HEK293T (cell line): ENCODE data around the gene RASSF5.

ENCODE experiments used
- CTCF ChIA-PET: fragments of 350-600 bp; formaldehyde crosslinking; extraction: SDS; loops from one replicate; lab custom pipeline; 2021; ENCODE audit warnings: antibody characterized with exemption, inconsistent platforms; lab: Yijun Ruan, JAX
- POLR2A ChIA-PET: fragments of 350-600 bp; formaldehyde crosslinking; extraction: SDS; loops from one replicate; lab custom pipeline; 2020; ENCODE audit warnings: antibody characterized with exemption, inconsistent platforms; lab: Yijun Ruan, JAX
- DNase-seq: peaks from one replicate; pipeline ENCODE4 v3.0.0; 2012; ENCODE audit warnings: mixed read lengths; ENCODE audit errors: extremely low spot score
- ARNT ChIP-seq: fragments of 450-650 bp; IDR thresholded peaks from 2 replicates; pipeline ENCODE4 v1.6.1; 2017; ENCODE audit warnings: mild to moderate bottlenecking
- BHLHE40 ChIP-seq: fragments of 450-650 bp; IDR thresholded peaks from 2 replicates; pipeline ENCODE4 v1.6.1; 2016; ENCODE audit warnings: mild to moderate bottlenecking, moderate library complexity, borderline replicate concordance
- CTBP1 ChIP-seq: fragments of 450-650 bp; IDR thresholded peaks from 2 replicates; pipeline ENCODE4 v1.6.1; 2016; ENCODE audit warnings: borderline replicate concordance
- ELF4 ChIP-seq: fragments of 450-650 bp; IDR thresholded peaks from 2 replicates; pipeline ENCODE4 v1.6.1; 2017; ENCODE audit warnings: antibody characterized with exemption
- FOXA1 ChIP-seq: fragments of 450-650 bp; IDR thresholded peaks from 2 replicates; pipeline ENCODE4 v1.6.1; 2016; ENCODE audit warnings: mild to moderate bottlenecking
- FOXK2 ChIP-seq: fragments of 450-650 bp; IDR thresholded peaks from 2 replicates; pipeline ENCODE4 v1.6.1; 2016; ENCODE audit warnings: mild to moderate bottlenecking
- FOXM1 ChIP-seq: fragments of 450-650 bp; IDR thresholded peaks from 2 replicates; pipeline ENCODE4 v1.6.1; 2017; ENCODE audit warnings: mild to moderate bottlenecking, borderline replicate concordance
- HDGF ChIP-seq: fragments of 450-650 bp; IDR thresholded peaks from 2 replicates; pipeline ENCODE4 v1.6.1; 2017; ENCODE audit warnings: antibody characterized with exemption, borderline replicate concordance
- L3MBTL2 ChIP-seq: fragments of 450-650 bp; conservative IDR thresholded peaks from 2 replicates; pipeline ENCODE4 v1.6.1; 2016; ENCODE audit warnings: mild to moderate bottlenecking
- LEF1 ChIP-seq: fragments of 450-650 bp; IDR thresholded peaks from 2 replicates; pipeline ENCODE4 v1.6.1; 2017; ENCODE audit warnings: mild to moderate bottlenecking, borderline replicate concordance
- NFRKB ChIP-seq: fragments of 450-650 bp; IDR thresholded peaks from 2 replicates; pipeline ENCODE4 v1.6.1; 2016; ENCODE audit warnings: mild to moderate bottlenecking, moderate library complexity
- SP1 ChIP-seq: fragments of 450-650 bp; IDR thresholded peaks from 2 replicates; pipeline ENCODE4 v1.6.1; 2017
- SUZ12 ChIP-seq: fragments of 450-650 bp; IDR thresholded peaks from 2 replicates; pipeline ENCODE4 v1.6.1; 2016; ENCODE audit warnings: mild to moderate bottlenecking
- TARDBP ChIP-seq: fragments of 450-650 bp; IDR thresholded peaks from 2 replicates; pipeline ENCODE4 v1.6.1; 2016
- ZNF384 ChIP-seq: fragments of 450-650 bp; IDR thresholded peaks from 2 replicates; pipeline ENCODE4 v1.6.1; 2016
- TF ChIP-seq, protein P1 (sequence below): fragments of 450-650 bp; IDR thresholded peaks from 2 replicates; pipeline ENCODE4 v1.6.1; 2016

Gene RASSF5

DNA sequence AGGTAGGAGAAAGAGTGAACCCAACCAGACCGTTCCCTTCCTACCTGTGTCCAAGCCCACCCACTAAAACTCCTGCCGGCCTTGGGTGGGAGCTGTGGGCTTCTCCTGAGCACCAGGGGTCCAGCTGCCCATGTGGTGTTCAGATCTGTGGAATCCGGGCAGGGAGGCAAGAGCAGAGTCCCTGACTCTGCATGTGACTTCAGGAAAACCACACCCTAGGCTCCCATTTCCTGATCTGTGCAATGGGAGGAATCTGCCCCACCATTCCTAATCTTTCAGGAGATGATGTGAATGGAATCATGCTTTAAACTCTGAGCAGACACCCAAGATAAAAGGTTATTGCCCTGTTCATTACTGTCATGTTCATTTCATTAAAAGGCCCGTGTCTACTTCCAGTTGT lies 77.4 kb downstream of the RASSF5 start:
- ChIA-PET CTCF (interaction anchor here (1.6 to 3.8 kb wide), 3 partner anchors 40 to 105 kb away, joined by 3 to 38 read pairs (median 5); no protein-coding TSS in a partner anchor), POLR2A (interaction anchor here (1.7 kb wide), 1 partner anchor 94 kb away, joined by 5 read pairs; no protein-coding TSS in a partner anchor)
- TF ChIP-seq FOXM1 (no peak), ELF4 (no peak), SP1 (no peak), ARNT (no peak), BHLHE40 (no peak), LEF1 (no peak), FOXK2 (no peak), TARDBP (no peak), NFRKB (no peak), SUZ12 (no peak)
- DNase-seq = no peak

DNA sequence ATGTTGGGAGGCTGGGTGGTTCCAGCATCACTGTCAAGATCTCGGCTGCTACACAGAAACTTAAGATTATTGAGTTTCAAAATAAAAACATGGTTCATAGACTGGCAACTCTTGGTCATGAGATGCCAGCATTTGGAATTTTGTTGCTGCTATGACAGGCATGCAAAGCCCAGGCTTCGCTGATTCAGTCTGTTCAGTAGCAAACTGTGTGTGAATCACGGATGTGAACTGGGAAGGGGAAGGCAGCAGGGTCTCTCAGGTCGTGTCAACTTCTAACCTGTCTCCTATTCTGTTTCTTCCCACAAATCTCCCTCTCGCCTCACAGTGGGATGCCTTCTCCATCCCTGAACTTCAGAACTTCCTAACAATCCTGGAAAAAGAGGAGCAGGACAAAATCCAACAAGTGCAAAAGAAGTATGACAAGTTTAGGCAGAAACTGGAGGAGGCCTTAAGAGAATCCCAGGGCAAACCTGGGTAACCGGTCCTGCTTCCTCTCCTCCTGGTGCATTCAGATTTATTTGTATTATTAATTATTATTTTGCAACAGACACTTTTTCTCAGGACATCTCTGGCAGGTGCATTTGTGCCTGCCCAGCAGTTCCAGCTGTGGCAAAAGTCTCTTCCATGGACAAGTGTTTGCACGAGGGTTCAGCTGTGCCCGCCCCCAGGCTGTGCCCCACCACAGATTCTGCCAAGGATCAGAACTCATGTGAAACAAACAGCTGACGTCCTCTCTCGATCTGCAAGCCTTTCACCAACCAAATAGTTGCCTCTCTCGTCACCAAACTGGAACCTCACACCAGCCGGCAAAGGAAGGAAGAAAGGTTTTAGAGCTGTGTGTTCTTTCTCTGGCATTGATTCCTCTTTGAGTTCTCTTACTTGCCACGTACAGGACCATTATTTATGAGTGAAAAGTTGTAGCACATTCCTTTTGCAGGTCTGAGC lies 79.4 kb downstream of the RASSF5 start:
- ChIA-PET POLR2A (no interaction called here), CTCF (interaction anchor here (0.9 to 3.8 kb wide), 3 partner anchors 42 to 97 kb away, joined by 4 to 38 read pairs (median 5); no protein-coding TSS in a partner anchor)
- no peak for TF ChIP-seq HDGF
- no peak for TF ChIP-seq CTBP1
- TF ChIP-seq LEF1 = no peak
- TF ChIP-seq FOXA1 = no peak
- no peak for TF ChIP-seq ARNT
- no peak for TF ChIP-seq BHLHE40
- no peak for TF ChIP-seq SUZ12
- no peak for TF ChIP-seq ZNF384
- no peak for TF ChIP-seq NFRKB
- TF ChIP-seq ELF4 = no peak
- no peak for TF ChIP-seq TARDBP
- no peak for TF ChIP-seq SP1
- no peak for TF ChIP-seq FOXM1
- no peak for TF ChIP-seq L3MBTL2
- TF ChIP-seq, protein P1, sequence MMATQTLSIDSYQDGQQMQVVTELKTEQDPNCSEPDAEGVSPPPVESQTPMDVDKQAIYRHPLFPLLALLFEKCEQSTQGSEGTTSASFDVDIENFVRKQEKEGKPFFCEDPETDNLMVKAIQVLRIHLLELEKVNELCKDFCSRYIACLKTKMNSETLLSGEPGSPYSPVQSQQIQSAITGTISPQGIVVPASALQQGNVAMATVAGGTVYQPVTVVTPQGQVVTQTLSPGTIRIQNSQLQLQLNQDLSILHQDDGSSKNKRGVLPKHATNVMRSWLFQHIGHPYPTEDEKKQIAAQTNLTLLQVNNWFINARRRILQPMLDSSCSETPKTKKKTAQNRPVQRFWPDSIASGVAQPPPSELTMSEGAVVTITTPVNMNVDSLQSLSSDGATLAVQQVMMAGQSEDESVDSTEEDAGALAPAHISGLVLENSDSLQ = no peak
- no peak for TF ChIP-seq FOXK2
- DNase-seq = no peak

DNA sequence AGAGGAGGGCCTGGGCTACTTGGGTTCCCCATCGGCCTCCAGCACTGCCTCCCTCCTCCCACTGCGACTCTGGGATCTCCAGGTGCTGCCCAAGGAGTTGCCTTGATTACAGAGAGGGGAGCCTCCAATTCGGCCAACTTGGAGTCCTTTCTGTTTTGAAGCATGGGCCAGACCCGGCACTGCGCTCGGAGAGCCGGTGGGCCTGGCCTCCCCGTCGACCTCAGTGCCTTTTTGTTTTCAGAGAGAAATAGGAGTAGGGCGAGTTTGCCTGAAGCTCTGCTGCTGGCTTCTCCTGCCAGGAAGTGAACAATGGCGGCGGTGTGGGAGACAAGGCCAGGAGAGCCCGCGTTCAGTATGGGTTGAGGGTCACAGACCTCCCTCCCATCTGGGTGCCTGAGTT lies 80.6 kb downstream of the RASSF5 start:
- ChIA-PET CTCF (interaction anchor here (0.9 kb wide), 1 partner anchor 97 kb away, joined by 4 read pairs; no protein-coding TSS in a partner anchor), POLR2A (no interaction called here)
- TF ChIP-seq ARNT = no peak
- no peak for TF ChIP-seq BHLHE40
- no peak for TF ChIP-seq ZNF384
- no peak for TF ChIP-seq L3MBTL2
- no peak for TF ChIP-seq FOXK2
- no peak for TF ChIP-seq SP1
- TF ChIP-seq LEF1 = no peak
- TF ChIP-seq HDGF = no peak
- no peak for DNase-seq

DNA sequence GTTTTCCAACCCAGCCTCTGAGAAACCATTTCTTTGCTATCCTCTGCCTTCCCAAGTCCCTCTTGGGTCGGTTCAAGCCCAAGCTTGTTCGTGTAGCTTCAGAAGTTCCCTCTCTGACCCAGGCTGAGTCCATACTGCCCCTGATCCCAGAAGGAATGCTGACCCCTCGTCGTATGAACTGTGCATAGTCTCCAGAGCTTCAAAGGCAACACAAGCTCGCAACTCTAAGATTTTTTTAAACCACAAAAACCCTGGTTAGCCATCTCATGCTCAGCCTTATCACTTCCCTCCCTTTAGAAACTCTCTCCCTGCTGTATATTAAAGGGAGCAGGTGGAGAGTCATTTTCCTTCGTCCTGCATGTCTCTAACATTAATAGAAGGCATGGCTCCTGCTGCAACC lies 81.2 kb downstream of the RASSF5 start:
- CTCF ChIA-PET = no interaction called here
- POLR2A ChIA-PET = no interaction called here
- no peak for DNase-seq
- TF ChIP-seq SP1 = no peak
- TF ChIP-seq TARDBP = no peak
- TF ChIP-seq ZNF384 = no peak
- no peak for TF ChIP-seq LEF1
- no peak for TF ChIP-seq SUZ12
- TF ChIP-seq, protein P1 = no peak
- no peak for TF ChIP-seq ELF4
- TF ChIP-seq FOXM1 = no peak
- TF ChIP-seq NFRKB = no peak
- TF ChIP-seq CTBP1 = no peak
- no peak for TF ChIP-seq HDGF
- TF ChIP-seq FOXA1 = no peak

DNA sequence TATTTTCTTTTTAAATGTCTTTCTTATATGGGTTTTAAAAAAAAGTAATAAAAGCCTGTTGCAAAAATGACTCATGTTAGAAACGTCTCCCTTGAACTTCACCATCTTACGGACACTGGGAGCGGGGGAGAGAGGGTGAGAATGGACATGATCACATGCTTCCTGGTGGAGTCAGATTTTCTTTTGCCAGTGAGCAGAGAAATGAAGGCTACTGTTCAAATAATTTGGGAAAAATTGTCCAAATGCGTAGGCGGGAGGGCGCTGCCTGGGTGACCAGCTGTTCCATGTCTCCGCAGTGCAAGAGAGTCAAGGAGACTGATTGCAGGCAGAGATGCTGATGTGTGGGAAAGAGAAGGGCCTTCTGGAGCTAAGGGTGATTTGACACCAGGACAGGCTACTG lies 81.9 kb downstream of the RASSF5 start:
- CTCF ChIA-PET = no interaction called here
- POLR2A ChIA-PET = no interaction called here
- no peak for DNase-seq
- no peak for TF ChIP-seq FOXM1
- no peak for TF ChIP-seq TARDBP
- no peak for TF ChIP-seq HDGF
- TF ChIP-seq, protein P1 = no peak
- no peak for TF ChIP-seq LEF1
- no peak for TF ChIP-seq CTBP1
- no peak for TF ChIP-seq ELF4
- no peak for TF ChIP-seq FOXA1
- TF ChIP-seq SP1 = no peak
- TF ChIP-seq ZNF384 = no peak
- TF ChIP-seq FOXK2 = no peak
- no peak for TF ChIP-seq L3MBTL2
- TF ChIP-seq NFRKB = no peak
- TF ChIP-seq ARNT = no peak
- no peak for TF ChIP-seq BHLHE40
